Stimulated activated CD4-positive, alpha-beta T cell treated with anti-CD3 and anti-CD28 coated beads, Interleukin-1b, Interleukin-23, amount 100 ng/mL, for 1 hour (primary cell): ENCODE data around the gene TBX1.
"Not testable (repeated sequence)": the region's sequence is repeated elsewhere in the genome, so short reads cannot be mapped to it uniquely, and the experiment has no call there.

Source experiments
- DNase-seq, 2 donors: peaks; one replicate each; pipeline ENCODE4 v3.0.0-alpha.2; 2020; ENCODE audit warnings: low read depth in 2 of 2

TBX1 gene

DNA sequence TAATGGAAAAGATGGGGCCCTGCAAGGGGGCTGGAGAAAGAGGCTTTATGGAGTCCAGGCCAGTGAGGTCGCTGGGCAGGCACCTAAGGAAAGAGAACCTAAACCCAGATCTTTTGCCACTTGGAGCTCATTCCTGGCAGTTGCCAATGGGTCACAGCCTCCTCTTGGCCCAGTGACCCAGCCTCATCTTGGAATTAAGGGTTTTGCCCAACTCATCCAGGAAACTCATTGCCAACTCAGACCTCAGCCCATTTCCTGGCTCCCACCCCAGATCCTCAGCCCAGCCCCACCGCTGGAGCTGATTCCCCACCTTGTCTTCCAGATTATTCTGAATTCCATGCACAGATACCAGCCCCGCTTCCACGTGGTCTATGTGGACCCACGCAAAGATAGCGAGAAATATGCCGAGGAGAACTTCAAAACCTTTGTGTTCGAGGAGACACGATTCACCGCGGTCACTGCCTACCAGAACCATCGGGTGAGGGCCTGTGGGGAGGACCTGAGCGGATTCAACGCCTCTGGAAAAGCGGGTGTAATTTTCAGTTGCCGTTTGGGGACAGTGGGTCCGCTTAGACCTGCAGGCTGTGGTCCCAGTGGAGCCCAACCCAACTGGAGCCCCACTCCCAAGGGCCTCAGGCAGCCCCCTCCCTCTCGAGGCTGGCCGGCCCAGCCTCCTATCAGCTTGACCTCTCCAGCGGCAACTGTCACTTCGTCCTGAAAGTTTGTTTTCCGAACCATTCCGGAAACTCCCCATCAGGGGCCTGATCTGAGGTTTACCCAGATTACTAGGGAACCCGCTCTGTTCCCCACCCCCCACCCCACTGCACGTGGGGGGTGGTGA, 4.3 kb downstream of the TBX1 start:
- DNase-seq, result no peak

DNA sequence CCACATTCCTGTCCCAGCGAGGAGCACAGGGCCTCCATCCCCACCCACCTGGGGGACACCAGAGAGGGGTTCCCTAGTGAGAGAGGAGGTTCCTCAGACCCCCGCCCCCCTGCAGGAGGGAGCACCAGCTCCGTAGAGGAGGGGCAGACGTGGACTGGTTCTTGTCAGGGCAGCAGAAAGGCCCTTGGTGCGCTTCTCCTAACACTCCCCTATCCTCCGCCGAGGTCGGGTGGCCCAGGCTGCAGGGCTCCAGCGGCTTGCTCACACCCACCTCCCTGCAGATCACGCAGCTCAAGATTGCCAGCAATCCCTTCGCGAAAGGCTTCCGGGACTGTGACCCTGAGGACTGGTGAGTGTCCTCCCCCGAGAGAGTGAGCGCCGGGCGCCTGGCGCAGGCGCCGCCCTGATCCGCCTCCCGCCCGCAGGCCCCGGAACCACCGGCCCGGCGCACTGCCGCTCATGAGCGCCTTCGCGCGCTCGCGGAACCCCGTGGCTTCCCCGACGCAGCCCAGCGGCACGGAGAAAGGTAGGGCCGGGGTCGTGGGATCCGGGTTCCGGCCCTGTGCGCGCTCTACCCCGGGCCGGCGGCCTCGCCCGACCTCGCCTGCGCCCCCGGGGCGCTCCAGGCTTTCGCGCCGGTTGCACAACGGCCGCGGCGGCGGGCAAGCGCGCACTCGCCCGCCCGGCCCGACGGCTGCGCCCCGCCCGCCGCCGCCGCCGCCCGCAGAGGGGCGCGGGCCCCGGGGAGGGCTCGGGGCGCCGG, 5.1 kb downstream of the TBX1 start:
- DNase-seq, result no peak

DNA sequence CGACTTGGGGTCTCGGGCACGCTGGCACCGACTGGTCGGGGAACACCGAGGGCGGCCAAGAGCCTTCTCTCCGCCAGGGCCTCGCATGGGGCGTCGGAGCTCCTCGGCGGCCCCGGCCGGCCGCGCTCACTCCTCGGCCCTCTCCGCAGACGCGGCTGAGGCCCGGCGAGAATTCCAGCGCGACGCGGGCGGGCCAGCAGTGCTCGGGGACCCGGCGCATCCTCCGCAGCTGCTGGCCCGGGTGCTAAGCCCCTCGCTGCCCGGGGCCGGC, 5.6 kb downstream of the TBX1 start:
- no peak for DNase-seq

DNA sequence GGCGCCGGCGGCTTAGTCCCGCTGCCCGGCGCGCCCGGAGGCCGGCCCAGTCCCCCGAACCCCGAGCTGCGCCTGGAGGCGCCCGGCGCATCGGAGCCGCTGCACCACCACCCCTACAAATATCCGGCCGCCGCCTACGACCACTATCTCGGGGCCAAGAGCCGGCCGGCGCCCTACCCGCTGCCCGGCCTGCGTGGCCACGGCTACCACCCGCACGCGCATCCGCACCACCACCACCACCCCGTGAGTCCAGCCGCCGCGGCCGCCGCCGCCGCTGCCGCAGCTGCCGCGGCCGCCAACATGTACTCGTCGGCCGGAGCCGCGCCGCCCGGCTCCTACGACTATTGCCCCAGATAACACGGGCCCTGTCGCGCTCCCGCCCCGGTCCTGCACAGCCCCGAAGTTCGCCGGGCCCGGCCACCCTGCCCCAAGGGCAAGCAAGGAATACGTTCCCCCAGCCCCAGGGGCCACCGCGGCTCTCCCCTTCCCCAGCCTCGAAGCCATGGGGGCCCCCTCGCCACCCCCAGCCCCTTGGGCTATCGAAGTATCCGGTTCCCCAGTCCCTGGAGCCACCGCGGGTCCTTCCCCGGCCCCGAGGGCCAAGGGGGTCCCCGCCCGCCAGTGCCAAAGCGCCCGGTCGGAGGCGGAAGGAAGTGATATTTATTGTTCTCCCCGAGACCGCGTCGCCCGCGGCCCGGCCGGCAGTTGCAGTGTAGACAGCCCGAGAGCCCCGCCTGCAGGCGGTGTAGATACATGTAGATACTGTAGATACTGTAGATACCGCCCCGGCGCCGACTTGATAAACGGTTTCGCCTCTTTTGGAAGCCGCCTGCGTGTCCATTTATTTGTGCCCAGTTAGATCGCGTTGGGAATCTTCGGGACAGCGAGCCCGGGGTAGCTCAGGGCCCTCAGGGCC, 6.2 kb downstream of the TBX1 start:
- no peak for DNase-seq

DNA sequence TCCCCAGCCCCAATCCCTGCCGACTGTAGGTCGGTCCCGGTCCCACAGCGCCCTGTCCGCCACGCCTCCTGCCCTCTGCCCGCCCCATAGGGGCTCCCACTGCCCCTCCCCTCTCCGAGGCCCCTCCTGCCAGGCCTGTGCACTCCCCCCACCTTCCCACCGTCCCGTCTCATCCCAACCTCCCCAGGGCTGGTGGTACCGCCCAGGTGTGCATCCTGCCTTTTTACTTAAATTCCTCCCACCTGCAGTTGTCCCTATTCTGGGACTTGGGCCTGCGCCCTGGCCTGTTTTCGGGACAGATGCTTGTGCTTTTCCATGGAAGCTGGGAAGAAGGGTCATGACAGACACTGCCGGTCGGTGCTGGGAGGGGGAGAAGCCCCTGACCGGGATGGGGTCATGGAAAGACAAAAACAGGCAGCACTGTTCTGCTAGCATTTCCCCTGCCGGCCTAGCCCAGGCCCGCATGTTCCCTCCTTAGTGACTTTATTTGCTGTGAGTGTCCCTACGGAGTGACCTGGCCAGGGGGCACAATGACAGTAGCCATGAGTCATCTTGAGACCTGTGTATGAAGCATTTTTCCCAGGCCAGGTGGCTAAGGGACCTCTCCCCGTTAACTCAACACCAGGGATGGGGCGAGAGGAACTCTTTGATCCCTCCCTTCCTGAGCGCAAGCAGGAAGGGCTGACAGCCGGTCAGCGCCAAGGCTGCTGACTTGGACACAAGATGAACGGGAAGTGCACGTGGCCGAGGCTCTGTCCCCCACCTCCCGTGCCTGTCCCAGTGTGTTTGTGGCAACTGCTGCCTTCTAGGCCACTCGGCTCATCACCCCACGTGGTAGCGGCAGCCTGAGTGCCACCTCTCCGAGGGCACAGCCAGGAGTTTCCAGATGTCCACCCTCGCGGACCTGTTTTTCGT, 7.1 kb downstream of the TBX1 start:
- DNase-seq, result no peak

DNA sequence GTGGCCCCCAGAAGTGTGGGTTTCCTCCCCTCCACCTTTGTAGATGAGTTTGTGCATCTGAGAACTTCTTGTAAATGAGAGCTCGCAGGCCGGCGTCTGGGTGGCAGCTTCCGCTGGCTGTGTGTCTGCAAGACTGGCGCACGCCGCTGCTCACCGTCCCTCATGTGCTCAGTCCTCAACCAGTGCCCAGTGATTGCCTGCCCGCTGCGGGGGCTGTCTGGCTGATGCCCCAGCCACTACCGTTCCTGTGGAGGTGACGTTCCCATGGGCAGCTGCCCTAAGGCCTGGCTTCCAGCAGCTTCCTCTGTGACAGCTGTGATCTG, 8.8 kb downstream of the TBX1 start:
- no peak for DNase-seq

DNA sequence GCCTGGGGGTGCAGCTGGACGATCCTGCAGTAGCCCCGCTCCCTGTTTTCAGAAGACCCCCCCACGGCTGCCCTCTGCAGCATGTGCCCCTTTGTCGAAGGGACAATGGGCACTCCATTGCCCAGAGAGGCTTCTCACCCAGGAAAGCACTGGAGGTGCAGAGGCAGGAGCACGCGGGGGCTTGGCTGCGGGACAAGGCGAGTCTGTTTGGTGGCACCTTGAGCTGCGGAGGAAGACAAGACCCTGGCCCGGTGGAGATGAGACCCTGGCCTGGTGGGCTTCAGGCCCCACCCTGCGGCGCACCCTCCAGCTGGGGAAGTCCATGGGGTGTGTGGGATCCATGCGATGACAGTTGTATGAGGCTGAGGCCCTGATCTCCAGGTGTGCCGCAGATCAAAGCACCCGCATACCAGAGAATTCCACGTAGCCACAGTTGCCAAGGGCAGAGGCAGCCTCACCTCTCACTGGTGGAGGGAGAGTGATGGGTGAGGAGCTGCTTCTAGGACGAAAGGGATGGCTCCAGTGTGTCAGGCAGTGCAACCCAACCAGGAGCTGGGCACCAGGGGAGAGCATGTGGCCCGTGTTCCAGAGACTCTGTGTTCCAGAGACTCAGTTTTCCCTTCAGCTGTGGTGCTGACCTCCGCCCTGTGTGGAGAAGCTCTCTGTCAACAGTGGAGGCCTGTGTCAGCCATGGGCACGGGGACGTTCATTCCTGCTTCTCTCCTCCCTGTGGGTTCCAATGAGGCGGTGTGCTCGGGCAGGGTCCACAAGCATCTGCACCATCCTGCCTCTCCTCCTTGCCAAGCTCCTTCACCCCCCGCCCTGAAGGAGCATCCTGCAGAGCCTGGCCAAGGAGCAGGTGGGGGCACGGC, 10.0 kb downstream of the TBX1 start:
- DNase-seq, result no peak

DNA sequence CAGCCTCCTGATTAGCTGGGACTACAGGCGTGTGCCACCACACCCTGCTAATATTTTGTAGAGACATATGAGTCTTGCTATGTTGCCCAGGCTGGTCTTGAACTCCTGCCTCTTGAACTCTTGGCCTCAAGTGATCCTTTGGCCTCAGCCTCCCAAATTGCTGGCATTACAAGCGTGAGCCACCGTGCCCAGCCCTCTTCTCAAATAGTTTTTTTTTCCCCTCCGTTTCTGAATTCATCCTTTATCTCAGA, 11.8 kb downstream of the TBX1 start:
- no peak for DNase-seq

DNA sequence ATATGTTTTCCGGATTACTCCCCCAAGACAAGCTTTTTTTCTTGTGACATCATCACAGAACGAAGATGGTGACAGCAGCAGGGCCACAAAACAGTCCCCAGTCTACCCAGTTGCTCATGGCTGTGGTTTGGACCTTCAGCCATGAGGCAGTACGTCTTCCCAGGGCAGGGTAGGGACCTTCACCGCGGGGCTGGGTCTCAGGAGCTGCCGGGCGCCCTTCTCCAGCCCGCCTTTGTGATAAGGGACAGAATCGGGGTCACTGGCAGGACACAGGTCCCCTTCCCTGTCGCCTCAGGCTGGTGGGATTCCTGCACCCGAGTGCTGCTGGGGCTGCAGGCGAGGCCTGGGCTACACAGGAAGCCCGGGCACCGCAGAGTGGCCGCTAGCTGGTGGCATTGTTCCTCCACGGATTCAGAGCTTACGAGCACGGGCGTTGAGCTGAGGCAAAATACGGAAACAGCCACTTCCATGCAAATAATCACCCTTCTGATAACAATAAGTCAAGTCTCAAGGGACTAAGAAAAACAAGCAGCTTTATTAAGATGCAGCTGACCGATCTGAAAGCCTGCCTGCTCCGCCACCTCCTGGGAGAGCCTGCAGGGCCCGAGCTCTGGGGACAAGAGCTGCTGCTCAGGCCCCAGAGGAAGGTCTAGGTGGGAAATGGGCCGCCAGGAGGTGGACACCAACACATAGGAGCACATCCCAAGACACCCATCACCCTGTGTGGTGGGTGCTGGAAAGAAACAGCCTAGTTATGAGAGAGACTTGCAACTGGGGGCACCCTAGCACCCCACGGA, 12.3 kb downstream of the TBX1 start:
- no peak for DNase-seq

DNA sequence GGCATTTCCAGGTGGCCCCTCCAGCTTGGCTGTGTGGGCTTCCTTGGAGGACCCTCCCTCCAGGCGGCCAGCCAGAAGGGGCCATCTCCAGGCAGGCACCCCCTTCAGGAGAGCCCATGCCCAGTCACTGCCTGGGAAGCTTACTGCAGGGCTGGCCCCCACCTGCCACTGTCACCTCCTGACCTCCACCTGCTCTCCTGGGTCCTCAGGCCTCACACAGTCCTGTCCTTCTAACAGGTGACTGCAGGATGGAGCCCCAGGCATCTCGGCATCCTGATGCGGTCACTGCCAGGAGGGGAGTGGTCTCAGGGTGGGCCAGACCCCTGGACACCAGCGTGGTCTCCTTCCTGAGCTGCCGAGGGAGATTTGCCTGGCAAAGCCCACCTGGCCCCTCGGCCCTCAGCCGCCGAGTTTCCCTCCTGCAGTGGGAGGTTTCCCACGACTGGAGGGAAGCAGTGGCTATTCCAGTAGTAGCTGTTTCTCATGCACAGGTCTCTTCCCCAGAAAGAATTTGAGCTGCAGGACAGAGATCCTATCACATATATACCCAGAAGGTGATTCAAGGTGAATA, 13.0 kb downstream of the TBX1 start:
- no peak for DNase-seq

DNA sequence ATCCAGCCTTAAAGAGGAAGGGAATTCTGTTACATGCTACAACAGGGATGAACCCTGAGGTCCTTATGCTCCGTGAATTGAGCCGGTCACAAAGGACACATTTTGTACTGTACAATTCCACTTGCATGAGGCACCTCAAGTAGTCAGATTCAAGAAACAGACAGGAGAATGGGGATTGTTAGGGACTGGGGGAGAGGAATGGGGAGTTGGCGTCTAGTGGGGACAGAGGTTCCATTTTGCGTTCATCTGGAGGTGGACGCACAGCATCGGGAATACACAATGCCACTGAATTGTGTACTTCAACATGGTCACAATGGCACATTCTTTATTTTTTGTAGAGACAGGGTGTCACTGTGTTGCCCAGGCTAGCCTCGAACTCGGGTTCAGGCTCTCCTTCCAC, 14.1 kb downstream of the TBX1 start:
- DNase-seq, result no peak

DNA sequence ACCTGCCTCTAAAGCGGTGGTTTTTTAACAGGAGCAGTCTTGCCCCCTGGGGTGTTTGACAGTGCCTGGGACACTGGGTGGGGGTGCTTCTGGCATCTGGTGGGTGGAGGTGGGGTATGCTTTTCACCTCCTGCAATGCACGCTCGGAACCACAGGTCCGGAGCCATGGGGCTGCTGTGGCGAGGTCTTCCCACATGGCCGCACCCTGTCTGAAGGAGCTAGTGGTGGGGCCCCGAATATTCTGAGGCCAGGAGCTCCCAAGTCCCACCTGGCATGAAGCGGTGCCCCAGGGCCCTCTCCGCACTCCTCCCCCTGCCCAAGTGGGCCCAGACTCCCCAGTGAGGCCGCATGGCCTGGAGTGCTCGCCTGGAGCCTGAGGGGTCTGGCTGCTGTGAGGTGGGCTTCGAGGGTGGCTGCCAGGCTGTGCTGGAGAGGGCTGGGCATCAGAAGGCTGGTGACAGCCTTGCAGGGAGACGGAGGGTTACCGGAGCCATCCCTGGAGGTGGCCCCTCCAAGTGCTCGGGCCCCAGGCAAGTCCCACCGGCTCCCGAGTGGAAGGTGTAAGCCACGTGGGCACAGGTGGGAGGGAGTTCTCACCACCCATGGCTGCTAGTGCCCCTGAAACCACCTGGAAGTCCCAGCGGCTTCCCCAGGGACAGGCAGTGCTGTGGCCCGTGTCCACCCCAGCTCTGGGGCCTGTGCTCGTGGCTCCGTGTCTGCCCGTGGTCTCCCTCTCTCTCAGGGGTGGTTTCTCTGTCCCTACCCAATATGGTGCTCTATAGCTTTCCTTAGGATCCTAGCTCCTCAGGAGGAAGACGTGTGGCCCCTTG, 15.1 kb downstream of the TBX1 start:
- no peak for DNase-seq

DNA sequence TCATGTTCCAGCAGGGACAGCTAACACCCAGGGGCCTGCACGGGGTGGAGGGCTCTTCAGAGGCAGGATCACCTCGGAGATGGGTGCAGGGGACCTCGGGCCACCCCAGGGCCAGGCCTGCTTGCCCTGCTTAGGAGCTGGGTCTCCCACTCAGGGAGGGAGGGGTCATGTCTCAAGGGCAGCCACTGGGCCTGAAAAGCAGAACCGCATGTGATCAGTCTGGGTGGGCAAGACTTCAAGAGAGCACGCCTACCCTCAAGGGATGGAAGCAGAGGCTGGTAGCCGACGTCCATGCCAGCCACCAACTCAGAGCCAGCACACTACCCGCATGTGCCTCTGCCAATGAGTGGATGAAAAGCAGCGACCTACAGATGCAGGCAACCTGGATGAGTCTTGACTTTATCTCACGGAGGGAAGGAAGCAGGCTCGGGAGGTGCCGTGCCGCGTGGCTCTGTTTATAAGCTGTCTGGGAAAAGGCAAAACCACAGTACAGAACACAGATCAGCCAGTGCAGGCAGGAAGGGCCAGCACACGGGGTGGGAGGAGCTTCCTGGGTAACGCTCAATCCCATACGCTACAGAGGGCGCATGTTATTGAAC, 16.0 kb downstream of the TBX1 start:
- DNase-seq, result no peak

DNA sequence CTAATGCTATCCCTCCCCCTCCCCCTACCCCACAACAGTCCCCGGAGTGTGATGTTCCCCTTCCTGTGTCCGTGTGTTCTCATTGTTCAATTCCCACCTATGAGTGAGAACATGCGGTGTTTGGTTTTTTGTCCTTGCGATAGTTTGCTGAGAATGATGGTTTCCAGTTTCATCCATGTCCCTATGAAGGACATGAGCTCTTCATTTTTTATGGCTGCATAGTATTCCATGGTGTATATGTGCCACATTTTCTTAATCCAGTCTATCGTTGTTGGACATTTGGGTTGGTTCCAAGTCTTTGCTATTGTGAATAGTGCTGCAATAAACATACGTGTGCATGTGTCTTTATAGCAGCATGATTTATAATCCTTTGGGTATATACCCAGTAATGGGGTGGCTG, 16.6 kb downstream of the TBX1 start:
- not testable (repeated sequence) for DNase-seq

DNA sequence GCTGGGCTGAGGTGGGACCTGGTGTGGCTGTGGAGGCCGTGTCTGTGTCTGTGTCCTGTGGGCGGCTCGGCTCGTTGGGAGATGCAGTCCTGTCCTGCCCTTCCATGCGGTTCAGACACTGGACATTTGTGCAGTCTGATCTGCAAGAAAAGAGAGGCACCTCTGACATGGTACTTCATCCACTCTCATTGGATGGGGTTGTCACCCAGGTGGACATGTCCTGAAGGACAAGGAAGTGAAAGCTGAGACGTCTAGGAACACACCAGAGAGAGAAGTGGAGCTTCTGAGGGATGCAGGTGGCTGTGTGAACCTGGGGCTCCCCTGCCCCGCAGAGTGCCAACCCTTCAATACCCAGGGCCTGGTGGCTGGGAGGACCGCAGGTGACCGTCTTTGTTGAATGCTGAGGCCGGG, 18.4 kb downstream of the TBX1 start:
- no peak for DNase-seq

DNA sequence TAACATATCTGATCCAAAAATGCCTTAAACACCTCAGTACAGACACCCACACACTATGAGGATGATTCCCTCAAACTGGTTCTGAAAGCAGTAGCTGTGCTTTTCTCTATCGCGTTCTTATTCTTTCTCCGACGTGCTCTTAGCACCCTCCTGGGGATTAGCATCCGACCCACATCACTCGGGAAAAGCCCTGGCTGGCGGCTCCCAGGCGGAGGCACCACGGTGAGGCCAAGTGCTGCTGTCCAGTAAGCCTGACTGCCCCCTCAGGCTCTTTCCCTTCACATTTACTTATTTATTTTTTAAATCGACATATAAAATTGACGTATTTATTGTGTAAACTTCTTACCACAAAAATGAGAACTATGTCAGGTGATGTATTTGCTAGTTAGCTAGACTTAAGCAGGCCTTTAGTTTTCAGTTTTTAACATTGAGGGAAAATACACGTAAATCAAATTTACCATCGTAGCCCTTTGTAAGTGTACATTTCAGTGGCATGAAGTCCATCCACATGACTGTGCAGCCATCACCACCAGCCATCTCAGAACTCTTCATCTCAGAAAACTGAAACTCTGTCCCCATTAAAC, 19.2 kb downstream of the TBX1 start:
- DNase-seq, result no peak

DNA sequence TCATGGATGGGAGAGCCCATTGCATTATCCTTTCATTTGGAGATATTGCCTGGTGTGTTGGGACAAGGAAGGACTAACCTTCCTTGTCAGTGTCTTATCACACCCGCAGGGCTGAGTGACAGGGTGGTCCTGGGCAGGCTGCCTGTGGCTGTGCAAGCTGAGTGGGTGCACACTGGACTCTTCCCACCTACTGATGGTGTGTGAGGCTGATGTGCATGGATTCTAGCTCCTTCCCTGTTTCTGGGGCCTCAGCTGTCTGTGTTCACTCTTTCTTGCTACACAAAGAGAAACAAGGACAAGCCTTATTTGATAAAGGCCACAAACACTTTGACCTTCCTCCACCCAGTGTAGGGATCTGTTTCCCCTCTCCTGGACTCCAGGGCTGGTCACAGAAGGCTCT, 22.0 kb downstream of the TBX1 start:
- no peak for DNase-seq
